Measurements from ENCODE around the gene IER3. TPM values are rescaled to one million over a fixed set of nuclear protein-coding genes. Genes with fewer than 3 reads are reported as not detected.
A peak's percentile ranks its signal among the peaks of the same experiment; 100 is the strongest.

The IER3 gene
- total and polyA plus RNA-seq, 2 of the 13 experiments (the other 11 are each of a cell fraction or from before 2014, with no cell fraction given) = 51.1 to 131 TPM

DNA sequence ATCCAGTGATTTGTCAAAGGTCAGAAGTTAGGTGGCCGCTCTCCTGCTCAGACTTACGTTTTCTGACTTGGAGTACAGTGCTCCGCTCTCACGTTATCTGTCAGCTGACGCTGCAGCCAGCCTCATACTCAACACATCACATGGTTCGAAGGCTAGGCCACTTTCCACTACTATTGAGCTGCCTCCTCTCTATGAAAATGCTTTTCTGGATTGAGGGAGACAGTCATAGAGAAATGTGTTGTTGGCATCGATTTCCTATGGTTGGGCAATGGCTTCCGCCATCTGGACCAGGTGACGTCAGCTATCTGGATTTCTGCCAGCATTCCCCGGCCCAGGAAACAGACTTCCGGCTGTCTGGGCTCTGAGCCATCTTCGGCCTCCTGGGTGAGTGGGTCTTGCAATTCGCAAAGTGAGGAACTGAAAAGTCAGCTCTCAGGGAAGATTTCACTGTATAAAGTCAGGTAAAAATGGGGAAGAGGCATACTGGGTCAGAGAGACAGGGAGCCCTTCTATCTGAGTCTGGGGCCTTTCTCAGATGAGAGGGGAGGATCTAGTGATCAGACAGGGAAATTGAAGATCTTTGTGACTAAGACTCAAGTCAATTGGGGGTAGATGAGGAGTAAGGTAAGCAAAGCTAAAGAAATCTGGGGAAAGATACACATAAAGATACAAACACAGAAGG lies 37.5 kb upstream of the IER3 start (continued):
- TF ChIP-seq, protein P1, sequence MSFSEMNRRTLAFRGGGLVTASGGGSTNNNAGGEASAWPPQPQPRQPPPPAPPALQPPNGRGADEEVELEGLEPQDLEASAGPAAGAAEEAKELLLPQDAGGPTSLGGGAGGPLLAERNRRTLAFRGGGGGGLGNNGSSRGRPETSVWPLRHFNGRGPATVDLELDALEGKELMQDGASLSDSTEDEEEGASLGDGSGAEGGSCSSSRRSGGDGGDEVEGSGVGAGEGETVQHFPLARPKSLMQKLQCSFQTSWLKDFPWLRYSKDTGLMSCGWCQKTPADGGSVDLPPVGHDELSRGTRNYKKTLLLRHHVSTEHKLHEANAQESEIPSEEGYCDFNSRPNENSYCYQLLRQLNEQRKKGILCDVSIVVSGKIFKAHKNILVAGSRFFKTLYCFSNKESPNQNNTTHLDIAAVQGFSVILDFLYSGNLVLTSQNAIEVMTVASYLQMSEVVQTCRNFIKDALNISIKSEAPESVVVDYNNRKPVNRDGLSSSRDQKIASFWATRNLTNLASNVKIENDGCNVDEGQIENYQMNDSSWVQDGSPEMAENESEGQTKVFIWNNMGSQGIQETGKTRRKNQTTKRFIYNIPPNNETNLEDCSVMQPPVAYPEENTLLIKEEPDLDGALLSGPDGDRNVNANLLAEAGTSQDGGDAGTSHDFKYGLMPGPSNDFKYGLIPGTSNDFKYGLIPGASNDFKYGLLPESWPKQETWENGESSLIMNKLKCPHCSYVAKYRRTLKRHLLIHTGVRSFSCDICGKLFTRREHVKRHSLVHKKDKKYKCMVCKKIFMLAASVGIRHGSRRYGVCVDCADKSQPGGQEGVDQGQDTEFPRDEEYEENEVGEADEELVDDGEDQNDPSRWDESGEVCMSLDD (CRISPR knock-in tag; IDR thresholded peaks at IDR 0.05; ENCODE audit: borderline replicate concordance) = no peak
- TF ChIP-seq ZNF33B (CRISPR knock-in tag; IDR thresholded peaks at IDR 0.05) (no peak; the same call in 1 of the 2 replicates), CENPX (CRISPR knock-in tag; IDR thresholded peaks at IDR 0.05) (no peak), SMYD3 (CRISPR knock-in tag; IDR thresholded peaks at IDR 0.05) (0 out of 2 replicates have a peak, but pooled peaks have one; percentile 13), YEATS2 (CRISPR knock-in tag; IDR thresholded peaks at IDR 0.05; ENCODE audit: borderline replicate concordance) (peak; percentile 91; the same call in 1 of the 2 replicates), ISL2 (CRISPR knock-in tag; IDR thresholded peaks at IDR 0.05) (peak; percentile 85), GFI1 (CRISPR knock-in tag; IDR thresholded peaks at IDR 0.05; ENCODE audit: borderline replicate concordance) (peak; percentile 86), SOX13 (IDR thresholded peaks at IDR 0.05) (peak; percentile 71; the same call in 1 of the 2 replicates), SOX13 (CRISPR knock-in tag; conservative IDR thresholded peaks at IDR 0.05 in 1 of 2, IDR thresholded peaks at IDR 0.05 in 1 of 2) (peak in 1 of 2 experiments; percentile 93; a peak in 2 of 4 replicates), TARDBP (CRISPR knock-in tag; IDR thresholded peaks at IDR 0.05) (peak; percentile 88), TBL1XR1 (IDR thresholded peaks at IDR 0.05; ENCODE audit: borderline replicate concordance, low read length, partially characterized antibody) (peak; percentile 97), ZNF30 (CRISPR knock-in tag; IDR thresholded peaks at IDR 0.05) (no peak), ZNF180 (CRISPR knock-in tag; IDR thresholded peaks at IDR 0.05; ENCODE audit: borderline replicate concordance, low read depth) (no peak), ZNF326 (CRISPR knock-in tag; IDR thresholded peaks at IDR 0.05; ENCODE audit: borderline replicate concordance) (no peak), ZNF253 (CRISPR knock-in tag; IDR thresholded peaks at IDR 0.05; ENCODE audit: borderline replicate concordance) (peak; percentile 81; the same call in 1 of the 2 replicates)
- TF ChIP-seq, protein P2, sequence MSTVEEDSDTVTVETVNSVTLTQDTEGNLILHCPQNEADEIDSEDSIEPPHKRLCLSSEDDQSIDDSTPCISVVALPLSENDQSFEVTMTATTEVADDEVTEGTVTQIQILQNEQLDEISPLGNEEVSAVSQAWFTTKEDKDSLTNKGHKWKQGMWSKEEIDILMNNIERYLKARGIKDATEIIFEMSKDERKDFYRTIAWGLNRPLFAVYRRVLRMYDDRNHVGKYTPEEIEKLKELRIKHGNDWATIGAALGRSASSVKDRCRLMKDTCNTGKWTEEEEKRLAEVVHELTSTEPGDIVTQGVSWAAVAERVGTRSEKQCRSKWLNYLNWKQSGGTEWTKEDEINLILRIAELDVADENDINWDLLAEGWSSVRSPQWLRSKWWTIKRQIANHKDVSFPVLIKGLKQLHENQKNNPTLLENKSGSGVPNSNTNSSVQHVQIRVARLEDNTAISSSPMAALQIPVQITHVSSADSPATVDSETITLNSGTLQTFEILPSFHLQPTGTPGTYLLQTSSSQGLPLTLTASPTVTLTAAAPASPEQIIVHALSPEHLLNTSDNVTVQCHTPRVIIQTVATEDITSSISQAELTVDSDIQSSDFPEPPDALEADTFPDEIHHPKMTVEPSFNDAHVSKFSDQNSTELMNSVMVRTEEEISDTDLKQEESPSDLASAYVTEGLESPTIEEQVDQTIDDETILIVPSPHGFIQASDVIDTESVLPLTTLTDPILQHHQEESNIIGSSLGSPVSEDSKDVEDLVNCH (CRISPR knock-in tag; IDR thresholded peaks at IDR 0.05) = no peak
- TF ChIP-seq, protein P3, sequence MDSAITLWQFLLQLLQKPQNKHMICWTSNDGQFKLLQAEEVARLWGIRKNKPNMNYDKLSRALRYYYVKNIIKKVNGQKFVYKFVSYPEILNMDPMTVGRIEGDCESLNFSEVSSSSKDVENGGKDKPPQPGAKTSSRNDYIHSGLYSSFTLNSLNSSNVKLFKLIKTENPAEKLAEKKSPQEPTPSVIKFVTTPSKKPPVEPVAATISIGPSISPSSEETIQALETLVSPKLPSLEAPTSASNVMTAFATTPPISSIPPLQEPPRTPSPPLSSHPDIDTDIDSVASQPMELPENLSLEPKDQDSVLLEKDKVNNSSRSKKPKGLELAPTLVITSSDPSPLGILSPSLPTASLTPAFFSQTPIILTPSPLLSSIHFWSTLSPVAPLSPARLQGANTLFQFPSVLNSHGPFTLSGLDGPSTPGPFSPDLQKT (CRISPR knock-in tag; IDR thresholded peaks at IDR 0.05; ENCODE audit: borderline replicate concordance) = peak; percentile 94; the same call in 1 of the 2 replicates
- TF ChIP-seq, protein P4, sequence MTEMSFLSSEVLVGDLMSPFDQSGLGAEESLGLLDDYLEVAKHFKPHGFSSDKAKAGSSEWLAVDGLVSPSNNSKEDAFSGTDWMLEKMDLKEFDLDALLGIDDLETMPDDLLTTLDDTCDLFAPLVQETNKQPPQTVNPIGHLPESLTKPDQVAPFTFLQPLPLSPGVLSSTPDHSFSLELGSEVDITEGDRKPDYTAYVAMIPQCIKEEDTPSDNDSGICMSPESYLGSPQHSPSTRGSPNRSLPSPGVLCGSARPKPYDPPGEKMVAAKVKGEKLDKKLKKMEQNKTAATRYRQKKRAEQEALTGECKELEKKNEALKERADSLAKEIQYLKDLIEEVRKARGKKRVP (CRISPR knock-in tag; IDR thresholded peaks at IDR 0.05) = peak in 1 of 2 experiments; percentile 93; a peak in 2 of 4 replicates
- TF ChIP-seq, protein P5, sequence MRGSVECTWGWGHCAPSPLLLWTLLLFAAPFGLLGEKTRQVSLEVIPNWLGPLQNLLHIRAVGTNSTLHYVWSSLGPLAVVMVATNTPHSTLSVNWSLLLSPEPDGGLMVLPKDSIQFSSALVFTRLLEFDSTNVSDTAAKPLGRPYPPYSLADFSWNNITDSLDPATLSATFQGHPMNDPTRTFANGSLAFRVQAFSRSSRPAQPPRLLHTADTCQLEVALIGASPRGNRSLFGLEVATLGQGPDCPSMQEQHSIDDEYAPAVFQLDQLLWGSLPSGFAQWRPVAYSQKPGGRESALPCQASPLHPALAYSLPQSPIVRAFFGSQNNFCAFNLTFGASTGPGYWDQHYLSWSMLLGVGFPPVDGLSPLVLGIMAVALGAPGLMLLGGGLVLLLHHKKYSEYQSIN (CRISPR knock-in tag; IDR thresholded peaks at IDR 0.05; ENCODE audit: borderline replicate concordance) = no peak
